Endothelial cell of umbilical vein (primary cell): ENCODE data around the gene ERFL. TPM values are rescaled to one million over a fixed set of nuclear protein-coding genes. Genes with fewer than 3 reads are reported as not detected.

Experiments
- BruUV-seq: library from RNA; stranded (reverse); fragments of 400-500 nt; replicated peaks from 2 replicates; lab custom pipeline; 2021; lab: Mats Ljungman, UMichigan
- CTCF ChIA-PET: fragments of 300-600, 350-600 bp; sonication (Branson Sonifier 250); formaldehyde crosslinking; loops from one replicate; lab custom pipeline; 2021; ENCODE audit warnings: antibody characterized with exemption, inconsistent platforms; lab: Charles Lee
- POLR2A ChIA-PET: fragments of 300-600, 350-600 bp; sonication (Branson Sonifier 250); formaldehyde crosslinking; loops from one replicate; lab custom pipeline; 2021; ENCODE audit warnings: antibody characterized with exemption, inconsistent platforms; lab: Charles Lee
- DNase-seq: peaks from one replicate; pipeline ENCODE4 v3.0.0-alpha.2; 2011; ENCODE audit warnings: low read depth, low spot score
- FAIRE-seq: peaks from 2 replicates; lab custom pipeline; 2011; peaks lifted over from hg19 to GRCh38; lab: Jason Lieb, UNC
- H2AFZ ChIP-seq: 2 replicates; pipeline ENCODE4 v1.6.0; 2012; ENCODE audit warnings: low read depth, low read length, control low read depth, inconsistent platforms
- H3K27ac ChIP-seq: 2 replicates; pipeline ENCODE4 v1.5.1; 2011; ENCODE audit warnings: low read depth, mild to moderate bottlenecking, control low read depth, low read length, moderate library complexity; ENCODE audit not compliant: insufficient read depth
- H3K27me3 ChIP-seq, 2 experiments: 2 replicates each; pipeline versions ENCODE4 v1.6.0 to v1.6.1; 2011; ENCODE audit warnings: low read length in 2 of 2, mixed read lengths in 1 of 2; ENCODE audit not compliant: control insufficient read depth in 2 of 2, insufficient read depth in 2 of 2
- H3K36me3 ChIP-seq, 2 experiments: 2 replicates in 1 of 2; 3 replicates in 1 of 2; pipeline ENCODE4 v1.5.1; 2011; ENCODE audit warnings: low read length in 2 of 2, mild to moderate bottlenecking in 1 of 2, moderate library complexity in 1 of 2; ENCODE audit not compliant: control insufficient read depth in 2 of 2, insufficient read depth in 2 of 2; ENCODE audit errors: extremely low read depth in 1 of 2
- H3K4me1 ChIP-seq: 3 replicates; pipeline ENCODE4 v1.5.1; 2011; ENCODE audit warnings: mild to moderate bottlenecking, low read length; ENCODE audit not compliant: control insufficient read depth, insufficient read depth; ENCODE audit errors: extremely low read depth
- H3K4me2 ChIP-seq: 2 replicates; pipeline ENCODE4 v1.6.1; 2011; ENCODE audit warnings: low read length, control low read depth, mixed read lengths; ENCODE audit not compliant: insufficient read depth
- H3K4me3 ChIP-seq, 3 experiments: fragments of 200-600 bp in 1 of 3; sonication (generic), shearing (Covaris generic) in 1 of 3; replicated peaks in 1 of 3; 2 replicates each; pipeline ENCODE4 v1.5.1; 2011 to 2016; ENCODE audit warnings: control low read depth in 3 of 3, low read length in 3 of 3, mild to moderate bottlenecking in 2 of 3, inconsistent platforms in 1 of 3, low read depth in 1 of 3, moderate library complexity in 1 of 3; ENCODE audit not compliant: insufficient read depth in 1 of 3
- H3K79me2 ChIP-seq: 2 replicates; pipeline ENCODE4 v1.6.0; 2012; ENCODE audit warnings: low read length, inconsistent platforms; ENCODE audit not compliant: control insufficient read depth, insufficient read depth
- H3K9ac ChIP-seq: replicated peaks from 2 replicates; pipeline ENCODE3; 2011; ENCODE audit warnings: low read length, control low read depth; ENCODE audit not compliant: insufficient read depth; ENCODE audit errors: extremely low read depth
- H3K9me1 ChIP-seq: replicated peaks from 3 replicates; pipeline ENCODE4 v1.6.0; 2011; ENCODE audit warnings: mild to moderate bottlenecking, low read length; ENCODE audit not compliant: control insufficient read depth, insufficient read depth; ENCODE audit errors: extremely low read depth
- H3K9me3 ChIP-seq: replicated peaks from 2 replicates; pipeline ENCODE4 v1.5.1; 2012; ENCODE audit warnings: low read length, inconsistent platforms; ENCODE audit not compliant: control insufficient read depth, insufficient read depth
- H4K20me1 ChIP-seq: replicated peaks from 2 replicates; pipeline ENCODE3; 2011; ENCODE audit warnings: mild to moderate bottlenecking, low read length; ENCODE audit not compliant: control insufficient read depth, insufficient read depth; ENCODE audit errors: extremely low read depth
- CTCF ChIP-seq, 2 donors: IDR thresholded peaks; 1 replicate in 1 of 2; 2 replicates in 1 of 2; pipeline ENCODE4 v1.5.1; 2011; ENCODE audit warnings: low read length in 2 of 2, mild to moderate bottlenecking in 2 of 2, moderate library complexity in 2 of 2, control low read depth in 1 of 2, inconsistent platforms in 1 of 2, low read depth in 1 of 2; ENCODE audit not compliant: insufficient read depth in 1 of 2; ENCODE audit errors: extremely low read depth in 1 of 2
- EZH2 ChIP-seq: IDR thresholded peaks from 2 replicates; pipeline ENCODE4 v1.6.1; 2012; ENCODE audit warnings: borderline replicate concordance, low read depth, mild to moderate bottlenecking, moderate library complexity, low read length, inconsistent platforms; ENCODE audit not compliant: severe bottlenecking
- FOS ChIP-seq: IDR thresholded peaks from 2 replicates; pipeline ENCODE4 v1.6.1; 2011; ENCODE audit warnings: mild to moderate bottlenecking, low read length, moderate library complexity, borderline replicate concordance; ENCODE audit not compliant: insufficient read depth
- GATA2 ChIP-seq: IDR thresholded peaks from 2 replicates; pipeline ENCODE4 v1.7.0; 2011; ENCODE audit warnings: low read depth, mild to moderate bottlenecking, moderate library complexity, mixed read lengths, low read length; ENCODE audit not compliant: insufficient read length, insufficient read depth
- JUN ChIP-seq: IDR thresholded peaks from 2 replicates; pipeline ENCODE4 v1.6.1; 2011; ENCODE audit warnings: borderline replicate concordance, low read depth; ENCODE audit not compliant: insufficient read length, insufficient read depth
- MAX ChIP-seq: IDR thresholded peaks from 2 replicates; pipeline ENCODE4 v1.6.1; 2011; ENCODE audit not compliant: insufficient read depth, insufficient read length
- MYC ChIP-seq: IDR thresholded peaks from one replicate; pipeline ENCODE4 v1.6.1; 2011; ENCODE audit warnings: mild to moderate bottlenecking, low read depth, low read length
- POLR2A ChIP-seq: IDR thresholded peaks from 2 replicates; pipeline ENCODE4 v1.6.1; 2012; ENCODE audit warnings: low read depth, mild to moderate bottlenecking, control low read depth, low read length
- POLR2AphosphoS5 ChIP-seq: IDR thresholded peaks from 2 replicates; pipeline ENCODE4 v1.6.1; 2012; ENCODE audit warnings: low read depth, mild to moderate bottlenecking, control low read depth, low read length, moderate library complexity; ENCODE audit not compliant: insufficient read depth
- dilution Hi-C: fragments of 300-500 bp; cut with MboI; formaldehyde crosslinking; loops from one replicate; pipeline ENCODE4 v1.15.0; 2019; ENCODE audit warnings: low sequenced_read_pairs; ENCODE audit not compliant: extremely low pct_ligation_motif_present
- intact Hi-C: fragments of 100-400 bp; cut with micrococcal nuclease; formaldehyde crosslinking; loops from one replicate; pipeline ENCODE4 v1.10.0; 2022
- polyA plus RNA-seq, 4 experiments: library from polyadenylated mRNA; depleted of rRNA in 3 of 4; stranded (reverse) in 3 of 4; unstranded in 1 of 4; fragments of >200 nt; gene quantifications; 2 replicates each; pipeline versions ENCODE4 v1.2.1 to v1.2.3, GENCODE V29; 2011 to 2012; ENCODE audit warnings: missing spikeins in 1 of 4
- total RNA-seq: library from RNA; stranded (reverse); gene quantifications from 2 replicates; pipeline ENCODE4 v1.2.3, GENCODE V29; 2021

The ERFL gene
- total and polyA plus RNA-seq, 2 donors (not counting 3 experiments of a cell fraction or from before 2014, with no cell fraction given) = not detected

DNA sequence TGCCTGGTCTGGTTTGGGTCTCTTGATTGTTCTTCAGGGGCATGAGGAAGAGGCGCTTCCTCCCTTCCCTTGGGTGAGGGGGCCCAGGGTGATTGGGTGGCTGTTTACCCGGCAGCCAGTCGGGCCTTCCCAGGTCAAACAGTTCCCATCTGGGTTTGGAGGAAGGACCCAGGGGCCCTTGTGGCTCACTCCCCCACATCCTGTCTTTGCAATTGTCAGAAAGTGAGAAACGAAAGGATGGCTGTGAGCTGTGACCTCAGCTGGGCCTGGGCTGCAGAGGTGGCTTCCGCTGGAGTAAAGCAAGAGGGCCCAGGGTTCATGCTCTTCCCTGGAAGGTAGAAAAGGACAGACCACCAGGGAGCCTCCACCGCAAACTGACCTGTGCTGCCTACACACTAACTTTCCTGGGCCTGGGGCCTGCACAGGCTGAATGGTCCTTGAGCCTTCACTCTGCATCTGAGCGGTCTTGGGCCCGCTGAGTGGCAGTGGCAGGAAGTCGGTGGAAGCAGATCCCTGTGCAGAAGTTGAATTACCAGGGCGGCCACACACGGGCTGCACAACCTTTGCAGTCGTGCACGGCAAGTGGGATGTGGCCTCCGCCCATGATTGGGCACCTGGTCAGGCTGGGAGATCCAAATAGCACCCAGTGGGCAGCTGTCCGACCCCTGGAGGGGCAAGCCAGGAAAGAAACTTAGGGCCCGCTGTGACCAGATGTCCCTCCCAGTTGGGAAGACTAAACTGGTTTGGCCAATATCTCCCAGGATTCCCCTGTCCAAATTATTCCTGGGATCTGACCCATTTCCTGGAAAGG, 56.5 kb downstream of the ERFL start:
- no peak overlapping the region for H3K9ac ChIP-seq
- CTCF ChIA-PET = interaction anchor here (0.6 to 2.6 kb wide), 3 partner anchors 11 to 80 kb away, joined by 3 to 35 read pairs (median 8); partner anchors contain the start of genes ARHGEF1 and ERFL

More for the DNA sequence above, 56.5 kb downstream of the ERFL start:
- H3K9me3 ChIP-seq = no peaks in the 10 kb centered on the region
- dilution Hi-C loops = no loop called here
- H4K20me1 ChIP-seq = no peaks in the 10 kb centered on the region
- peaks cover 22% of the 10 kb centered on the region for H3K79me2 ChIP-seq
- POLR2A ChIA-PET = interaction anchor here (0.9 kb wide), 1 partner anchor 12 kb away, joined by 3 read pairs; the partner anchor contains the start of gene RPS19
- no peak overlapping the region for H2AFZ ChIP-seq
- no peaks in the 10 kb centered on the region for H3K4me1 ChIP-seq
- TF ChIP-seq MAX (no peak), GATA2 (no peak), POLR2A (no peak), FOS (no peak), EZH2 (no peak), CTCF (IDR thresholded peaks at IDR 0.05; ENCODE audit: extremely low read depth in 1 of 2, insufficient read depth in 1 of 2, low read depth in 1 of 2, low read length in 2 of 2) (no peak), JUN (no peak), POLR2AphosphoS5 (no peak), MYC (no peak)
- DNase-seq = no peak
- H3K27ac ChIP-seq = no peak overlapping the region
- peaks cover 26 to 41% of the 10 kb centered on the region in 2 experiments for H3K36me3 ChIP-seq
- no TSS peak for BruUV-seq
- FAIRE-seq = no peak
- H3K27me3 ChIP-seq = no peaks in the 10 kb centered on the region
- H3K4me3 ChIP-seq = no peak overlapping the region
- intact Hi-C loops = loop anchor here (2.0 kb wide), 1 partner anchor 87 kb away; the partner anchor contains the start of gene RABAC1
- no peaks in the 10 kb centered on the region for H3K9me1 ChIP-seq
- H3K4me2 ChIP-seq = no peak overlapping the region
